Raji (cell line): ENCODE data around the gene TMEM126B.

Experiments
- POLR2A ChIP-seq: IDR thresholded peaks from 2 replicates; pipeline ENCODE4 v1.6.1; 2011; ENCODE audit warnings: low read depth, low read length, control low read depth; ENCODE audit not compliant: insufficient read depth

Gene TMEM126B

GRCh38 chr11:85634747-85635146 is 6.4 kb downstream of the TMEM126B start:
- TF ChIP-seq POLR2A: no peak

GRCh38 chr11:85643191-85643614 is 14.8 kb downstream of the TMEM126B start:
- TF ChIP-seq POLR2A: no peak

GRCh38 chr11:85647078-85647477 is 18.7 kb downstream of the TMEM126B start:
- TF ChIP-seq POLR2A: no peak

- TF ChIP-seq POLR2A: peak; percentile 98
Measured at GRCh38 chr11:85647604-85648299, 19.4 kb downstream of the TMEM126B start, which contains the start of gene TMEM126A. TMEM126A (plus strand) TSS chr11:85647967; CDS start chr11:85650256, 2,289 bp downstream.

- TF ChIP-seq POLR2A: no peak
Measured at GRCh38 chr11:85651118-85651517, 22.7 kb downstream of the TMEM126B start.

GRCh38 chr11:85652786-85653447 is 24.5 kb downstream of the TMEM126B start:
- no peak for TF ChIP-seq POLR2A

GRCh38 chr11:85656777-85657176 is 28.4 kb downstream of the TMEM126B start:
- no peak for TF ChIP-seq POLR2A

GRCh38 chr11:85658180-85658579 is 29.8 kb downstream of the TMEM126B start:
- no peak for TF ChIP-seq POLR2A

- no peak for TF ChIP-seq POLR2A
Measured at GRCh38 chr11:85661972-85662664, 33.7 kb downstream of the TMEM126B start.

GRCh38 chr11:85663080-85663752 is 34.8 kb downstream of the TMEM126B start:
- no peak for TF ChIP-seq POLR2A

- no peak for TF ChIP-seq POLR2A
Measured at GRCh38 chr11:85663753-85664614, 35.6 kb downstream of the TMEM126B start.

- peak; percentile 97 for TF ChIP-seq POLR2A
Measured at GRCh38 chr11:85664615-85665481, 36.5 kb downstream of the TMEM126B start, which contains the start of gene CREBZF. CREBZF (minus strand) TSS chr11:85665129; CDS start chr11:85664875, 254 bp downstream.

- no peak for TF ChIP-seq POLR2A
Measured at GRCh38 chr11:85665733-85666132, 37.3 kb downstream of the TMEM126B start.
